Subcutaneous abdominal adipose tissue (tissue), 5 donors: Measurements from ENCODE around the gene CLMN.

ENCODE experiments used
- H3K27ac ChIP-seq: one replicate; pipeline ENCODE4 v1.7.0; 2013; ENCODE audit warnings: low read depth, mild to moderate bottlenecking, inconsistent platforms, low read length, moderate library complexity
- H3K27me3 ChIP-seq, 5 donors: one replicate each; pipeline ENCODE4 v1.7.0; 2013; ENCODE audit warnings: low read length in 5 of 5, inconsistent platforms in 1 of 5; ENCODE audit not compliant: control insufficient read depth in 5 of 5, insufficient read depth in 4 of 5
- H3K36me3 ChIP-seq, 5 donors: one replicate each; pipeline ENCODE4 v1.7.0; 2013; ENCODE audit warnings: low read length in 5 of 5; ENCODE audit not compliant: control insufficient read depth in 5 of 5, insufficient read depth in 5 of 5
- H3K4me1 ChIP-seq, 5 donors: one replicate each; pipeline ENCODE4 v1.7.0; 2013; ENCODE audit warnings: low read length in 5 of 5, mild to moderate bottlenecking in 3 of 5, moderate library complexity in 1 of 5; ENCODE audit not compliant: control insufficient read depth in 5 of 5, insufficient read depth in 5 of 5
- H3K4me3 ChIP-seq, 5 donors: one replicate each; pipeline ENCODE4 v1.7.0; 2013; ENCODE audit warnings: low read length in 5 of 5, low read depth in 1 of 5
- H3K9ac ChIP-seq, 5 donors: one replicate each; pipeline ENCODE4 v1.7.0; 2013; ENCODE audit warnings: low read length in 5 of 5, mild to moderate bottlenecking in 4 of 5, moderate library complexity in 3 of 5
- H3K9me3 ChIP-seq, 5 donors: one replicate each; pipeline ENCODE4 v1.7.0; 2013; ENCODE audit warnings: low read length in 5 of 5; ENCODE audit not compliant: control insufficient read depth in 5 of 5
- donor health status: healthy.
- donor health status: healthy.
- donor health status: healthy.
- donor health status: healthy.
- donor health status: healthy.

CLMN gene

DNA sequence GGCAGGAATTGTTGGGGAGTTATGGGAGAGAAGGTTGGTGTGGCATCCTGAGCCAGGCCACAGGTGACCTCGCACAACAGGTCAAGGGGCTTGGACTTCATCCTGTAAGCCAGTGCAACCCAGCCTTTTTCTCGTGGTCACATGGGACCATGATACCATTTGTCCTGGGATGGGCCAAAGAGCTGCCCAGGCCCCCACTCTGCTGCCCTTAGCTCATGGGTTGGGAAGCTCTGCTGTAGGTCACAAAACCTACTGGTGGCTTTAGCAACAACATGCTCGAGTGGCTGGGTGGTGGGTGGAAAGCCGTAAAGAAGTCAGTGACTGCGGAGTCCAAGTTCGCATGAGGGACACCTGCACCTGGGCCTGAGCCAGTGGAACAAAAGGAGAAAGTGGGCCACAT, 4.6 kb downstream of the CLMN start:
- no peaks in the 10 kb centered on the region for H3K27me3 ChIP-seq
- H3K27ac ChIP-seq = peak overlapping the region; percentile 77
- H3K9me3 ChIP-seq = no peaks in the 10 kb centered on the region
- H3K4me1 ChIP-seq = peaks cover 14 to 88% (median 69%) of the 10 kb centered on the region in 5 donors
- H3K4me3 ChIP-seq = peak overlapping the region in 1 of 5 donors; percentile 33
- H3K36me3 ChIP-seq = no peaks in the 10 kb centered on the region
- H3K9ac ChIP-seq = peak overlapping the region in 1 of 5 donors; percentile 22

DNA sequence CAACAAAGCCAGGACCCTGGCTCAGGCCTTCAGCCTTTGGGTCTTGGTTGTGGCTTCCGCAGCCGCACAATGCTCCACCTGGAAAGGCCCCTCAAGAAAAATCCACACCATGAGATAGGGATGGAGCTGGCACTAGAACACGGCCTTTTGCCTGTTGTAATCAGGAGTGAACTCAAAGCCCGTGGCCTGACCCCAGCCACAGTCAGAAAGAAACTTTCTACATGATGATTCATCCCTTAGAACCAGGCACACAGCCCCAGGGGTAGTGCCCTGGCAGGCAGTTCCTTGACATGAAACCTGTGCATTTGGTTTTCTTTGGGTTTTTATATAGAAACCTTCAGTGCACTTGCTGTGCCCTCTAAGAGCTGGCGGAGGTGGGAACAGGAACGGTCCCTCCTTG, 5.1 kb downstream of the CLMN start:
- Histone ChIP-seq H3K27ac (peak overlapping the region; percentile 77), H3K9me3 (no peaks in the 10 kb centered on the region), H3K4me3 (peak overlapping the region in 1 of 5 donors; percentile 33), H3K36me3 (no peaks in the 10 kb centered on the region), H3K27me3 (no peaks in the 10 kb centered on the region), H3K9ac (peak overlapping the region in 1 of 5 donors; percentile 42), H3K4me1 (peaks cover 14 to 86% (median 68%) of the 10 kb centered on the region in 5 donors)

- Histone ChIP-seq H3K27me3 (no peaks in the 10 kb centered on the region), H3K4me3 (no peak overlapping the region), H3K9me3 (no peaks in the 10 kb centered on the region), H3K4me1 (peaks cover 14 to 87% (median 59%) of the 10 kb centered on the region in 5 donors), H3K9ac (peak overlapping the region in 2 of 5 donors; percentile 21 to 42), H3K36me3 (no peaks in the 10 kb centered on the region), H3K27ac (peak overlapping the region; percentile 77)
Measured at GRCh38 chr14:95313707-95314106, 6.0 kb downstream of the CLMN start.

DNA sequence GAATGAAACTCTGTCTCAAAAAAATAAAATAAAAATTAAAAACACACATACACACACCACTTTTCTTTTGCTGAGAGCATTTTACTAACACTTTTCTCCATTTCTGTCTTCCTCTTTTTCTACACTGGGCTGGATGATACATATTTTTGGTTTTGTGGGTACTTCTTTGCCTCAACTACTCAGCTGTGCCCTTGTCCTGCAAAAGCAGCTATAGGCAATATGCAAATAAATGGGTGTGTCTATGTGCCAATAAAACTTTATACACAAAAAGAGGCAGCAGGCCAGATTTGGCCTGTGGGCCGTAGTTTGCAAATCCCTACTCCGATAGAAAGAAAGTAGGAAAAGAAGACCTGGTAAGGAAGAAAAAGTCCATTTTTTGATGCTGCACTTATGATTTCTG, 6.5 kb downstream of the CLMN start:
- Histone ChIP-seq H3K9ac (peak overlapping the region in 2 of 5 donors; percentile 21 to 25), H3K36me3 (no peaks in the 10 kb centered on the region), H3K9me3 (no peaks in the 10 kb centered on the region), H3K4me3 (no peak overlapping the region), H3K27ac (peak overlapping the region; percentile 77), H3K4me1 (peaks cover 14 to 87% (median 58%) of the 10 kb centered on the region in 5 donors), H3K27me3 (no peaks in the 10 kb centered on the region)

GRCh38 chr14:95312311-95312710, 7.4 kb downstream of the CLMN start:
- Histone ChIP-seq H3K4me1 (peaks cover 14 to 92% (median 64%) of the 10 kb centered on the region in 5 donors), H3K27me3 (no peaks in the 10 kb centered on the region), H3K9me3 (no peaks in the 10 kb centered on the region), H3K4me3 (no peak overlapping the region), H3K9ac (no peak overlapping the region), H3K36me3 (no peaks in the 10 kb centered on the region), H3K27ac (peak overlapping the region; percentile 77)

- Histone ChIP-seq H3K9me3 (no peaks in the 10 kb centered on the region), H3K36me3 (no peaks in the 10 kb centered on the region), H3K4me1 (peaks cover 14 to 92% (median 64%) of the 10 kb centered on the region in 5 donors), H3K27me3 (no peaks in the 10 kb centered on the region), H3K27ac (peak overlapping the region; percentile 77), H3K9ac (no peak overlapping the region), H3K4me3 (no peak overlapping the region)
Measured at GRCh38 chr14:95311752-95312151, 8.0 kb downstream of the CLMN start.

GRCh38 chr14:95310635-95311380, 8.9 kb downstream of the CLMN start:
- no peaks in the 10 kb centered on the region for H3K9me3 ChIP-seq
- no peak overlapping the region for H3K27ac ChIP-seq
- H3K9ac ChIP-seq = peak overlapping the region in 1 of 5 donors; percentile 16

GRCh38 chr14:95309261-95310051, 10.3 kb downstream of the CLMN start:
- H3K27me3 ChIP-seq = no peaks in the 10 kb centered on the region
- H3K4me1 ChIP-seq = peaks cover 8 to 73% (median 47%) of the 10 kb centered on the region in 5 donors
- no peak overlapping the region for H3K27ac ChIP-seq
- H3K4me3 ChIP-seq = no peak overlapping the region
- H3K9ac ChIP-seq = no peak overlapping the region
- no peaks in the 10 kb centered on the region for H3K36me3 ChIP-seq
- no peaks in the 10 kb centered on the region for H3K9me3 ChIP-seq

More at GRCh38 chr14:95310635-95311380, 8.9 kb downstream of the CLMN start:
- H3K36me3 ChIP-seq = no peaks in the 10 kb centered on the region
- H3K27me3 ChIP-seq = no peaks in the 10 kb centered on the region
- H3K4me3 ChIP-seq = no peak overlapping the region
- peaks cover 10 to 83% (median 58%) of the 10 kb centered on the region in 5 donors for H3K4me1 ChIP-seq

- H3K4me1 ChIP-seq = peaks cover 5 to 66% (median 43%) of the 10 kb centered on the region in 5 donors
- H3K9me3 ChIP-seq = no peaks in the 10 kb centered on the region
- H3K27ac ChIP-seq = peak overlapping the region; percentile 18
- H3K36me3 ChIP-seq = no peaks in the 10 kb centered on the region
- no peaks in the 10 kb centered on the region for H3K27me3 ChIP-seq
- H3K4me3 ChIP-seq = no peak overlapping the region
- peak overlapping the region in 1 of 5 donors; percentile 38 for H3K9ac ChIP-seq
Measured at GRCh38 chr14:95308073-95308472, 11.6 kb downstream of the CLMN start.
